H9 (cell line): ENCODE measurements around the gene RFX1. TPM values are rescaled to one million over a fixed set of nuclear protein-coding genes. Genes with fewer than 3 reads are reported as not detected.

ENCODE experiments used
- DNase-seq: peaks from one replicate; pipeline ENCODE4 v3.0.0-alpha.2; 2017
- H2AFZ ChIP-seq: one replicate; pipeline ENCODE4 v1.6.1; 2013; ENCODE audit warnings: mild to moderate bottlenecking, low read length, control low read depth, moderate library complexity
- H2AK5ac ChIP-seq: 2 replicates; pipeline ENCODE4 v1.6.1; 2013; ENCODE audit warnings: low read length, control low read depth, mixed read lengths; ENCODE audit not compliant: insufficient read length
- H2BK120ac ChIP-seq: one replicate; pipeline ENCODE4 v1.6.1; 2013; ENCODE audit warnings: low read depth, mild to moderate bottlenecking, low read length, control low read depth, inconsistent platforms; ENCODE audit not compliant: poor library complexity, severe bottlenecking
- H2BK12ac ChIP-seq: 2 replicates; pipeline ENCODE4 v1.6.1; 2013; ENCODE audit warnings: low read length, control low read depth, mixed read lengths, low read depth; ENCODE audit not compliant: insufficient read length
- H2BK15ac ChIP-seq: 2 replicates; pipeline ENCODE4 v1.6.1; 2013; ENCODE audit warnings: low read depth, low read length, control low read depth
- H2BK20ac ChIP-seq: one replicate; pipeline ENCODE4 v1.6.1; 2013; ENCODE audit warnings: low read depth, mild to moderate bottlenecking, low read length, control low read depth, inconsistent platforms; ENCODE audit not compliant: poor library complexity, severe bottlenecking
- H2BK5ac ChIP-seq: 2 replicates; pipeline ENCODE4 v1.6.1; 2013; ENCODE audit warnings: low read length, control low read depth, mixed read lengths; ENCODE audit not compliant: insufficient read length
- H3K14ac ChIP-seq: 2 replicates; pipeline ENCODE4 v1.6.1; 2013; ENCODE audit warnings: low read length, control low read depth; ENCODE audit not compliant: insufficient read depth
- H3K18ac ChIP-seq: 2 replicates; pipeline ENCODE4 v1.6.1; 2013; ENCODE audit warnings: low read depth, mild to moderate bottlenecking, mixed read lengths, low read length, control low read depth; ENCODE audit not compliant: insufficient read length
- H3K23ac ChIP-seq: 2 replicates; pipeline ENCODE4 v1.6.1; 2013; ENCODE audit warnings: low read length, control low read depth, mixed read lengths, low read depth; ENCODE audit not compliant: insufficient read length
- H3K23me2 ChIP-seq: 2 replicates; pipeline ENCODE4 v1.6.1; 2013; ENCODE audit warnings: low read depth, mild to moderate bottlenecking, mixed read lengths, low read length, control low read depth; ENCODE audit not compliant: insufficient read length, poor library complexity, severe bottlenecking
- H3K27ac ChIP-seq: 2 replicates; pipeline ENCODE4 v1.5.1; 2013; ENCODE audit warnings: low read length, control low read depth, mixed read lengths, low read depth; ENCODE audit not compliant: insufficient read length
- H3K27me3 ChIP-seq: 2 replicates; pipeline ENCODE4 v1.6.1; 2013; ENCODE audit warnings: low read length, control low read depth, inconsistent platforms; ENCODE audit not compliant: insufficient read depth
- H3K4ac ChIP-seq: 2 replicates; pipeline ENCODE4 v1.6.1; 2013; ENCODE audit warnings: low read depth, mild to moderate bottlenecking, control low read depth, inconsistent platforms, low read length, moderate library complexity
- H3K4me1 ChIP-seq: 2 replicates; pipeline ENCODE4 v1.6.1; 2013; ENCODE audit warnings: low read length, control low read depth, inconsistent platforms; ENCODE audit not compliant: insufficient read depth
- H3K4me2 ChIP-seq: 2 replicates; pipeline ENCODE4 v1.6.1; 2013; ENCODE audit warnings: low read length, control low read depth, mixed read lengths; ENCODE audit not compliant: insufficient read length, insufficient read depth
- H3K56ac ChIP-seq: 2 replicates; pipeline ENCODE4 v1.6.1; 2013; ENCODE audit warnings: low read depth, mild to moderate bottlenecking, mixed read lengths, low read length, control low read depth; ENCODE audit not compliant: insufficient read length
- H3K79me1 ChIP-seq: 2 replicates; pipeline ENCODE4 v1.6.1; 2013; ENCODE audit warnings: low read depth, mild to moderate bottlenecking, moderate library complexity, low read length, control low read depth, inconsistent platforms; ENCODE audit not compliant: insufficient read depth, poor library complexity, severe bottlenecking
- H3K79me2 ChIP-seq: 2 replicates; pipeline ENCODE4 v1.6.1; 2013; ENCODE audit warnings: low read length, control low read depth, inconsistent platforms; ENCODE audit not compliant: insufficient read depth
- H3K9ac ChIP-seq: 2 replicates; pipeline ENCODE4 v1.6.1; 2013; ENCODE audit warnings: low read length, control low read depth, mixed read lengths; ENCODE audit not compliant: insufficient read length; ENCODE audit errors: extremely low read depth
- H3K9me3 ChIP-seq: one replicate; pipeline ENCODE4 v1.6.1; 2013; ENCODE audit warnings: low read depth, low read length, inconsistent platforms; ENCODE audit not compliant: control insufficient read depth
- H3T11ph ChIP-seq: one replicate; pipeline ENCODE4 v1.6.1; 2013; ENCODE audit warnings: mild to moderate bottlenecking, low read length, control low read depth, inconsistent platforms
- H4K20me1 ChIP-seq: one replicate; pipeline ENCODE4 v1.6.1; 2013; ENCODE audit not compliant: control insufficient read depth, insufficient read length, insufficient read depth
- H4K5ac ChIP-seq: 2 replicates; pipeline ENCODE4 v1.6.1; 2013; ENCODE audit warnings: low read depth, mild to moderate bottlenecking, mixed read lengths, low read length, control low read depth; ENCODE audit not compliant: insufficient read length
- H4K8ac ChIP-seq: replicated peaks from 2 replicates; pipeline ENCODE4 v1.6.1; 2013; ENCODE audit warnings: low read length, control low read depth, mixed read lengths, low read depth; ENCODE audit not compliant: insufficient read length
- H4K91ac ChIP-seq: 2 replicates; pipeline ENCODE4 v1.6.1; 2013; ENCODE audit warnings: low read depth, mild to moderate bottlenecking, moderate library complexity, mixed read lengths, low read length, control low read depth; ENCODE audit not compliant: insufficient read length
- H3K27ac Mint-ChIP-seq, 3 experiments: 2 replicates in 2 of 3; 3 replicates in 1 of 3; pipeline ENCODE4 v1.8.0; 2020 to 2021; ENCODE audit warnings: mixed read lengths in 3 of 3, mild to moderate bottlenecking in 1 of 3, moderate library complexity in 1 of 3
- H3K27me3 Mint-ChIP-seq: 2 replicates; pipeline ENCODE4 v1.8.0; 2021; ENCODE audit warnings: low read depth, mild to moderate bottlenecking, moderate library complexity, mixed read lengths
- H3K36me3 Mint-ChIP-seq, 3 experiments: 2 replicates in 2 of 3; 3 replicates in 1 of 3; pipeline ENCODE4 v1.8.0; 2020 to 2021; ENCODE audit warnings: low read depth in 3 of 3, mixed read lengths in 3 of 3; ENCODE audit not compliant: insufficient read depth in 1 of 3
- H3K4me1 Mint-ChIP-seq, 2 experiments: 2 replicates each; pipeline ENCODE4 v1.8.0; 2020; ENCODE audit warnings: mixed read lengths in 2 of 2
- H3K4me3 Mint-ChIP-seq, 2 experiments: 2 replicates in 1 of 2; 3 replicates in 1 of 2; pipeline ENCODE4 v1.8.0; 2020 to 2021; ENCODE audit warnings: mild to moderate bottlenecking in 2 of 2, mixed read lengths in 2 of 2, moderate library complexity in 1 of 2
- H3K9me3 Mint-ChIP-seq, 2 experiments: 2 replicates in 1 of 2; 3 replicates in 1 of 2; pipeline ENCODE4 v1.8.0; 2020; ENCODE audit warnings: mild to moderate bottlenecking in 2 of 2, mixed read lengths in 2 of 2, moderate library complexity in 1 of 2
- WGBS: extraction: QIAGEN DNeasy Blood & Tissue Kit; methylation state at CpG from one replicate; pipeline ENCODE4 v1.1.7; 2013; ENCODE audit warnings: missing lambda C conversion rate, low lambda C conversion rate, mixed read lengths; ENCODE audit not compliant: insufficient read length; ENCODE audit errors: extremely low coverage; 5-methylcytosine and 5-hydroxymethylcytosine counted together
- total RNA-seq: library from RNA; stranded (reverse); gene quantifications from 2 replicates; pipeline ENCODE4 v1.2.1, GENCODE V29; 2021
- TF ChIP-seq, protein P1 (sequence below): fragments of 200-600 bp; sonication (generic); conservative IDR thresholded peaks from 3 replicates; pipeline ENCODE4 v1.8.0; 2021; ENCODE audit warnings: antibody characterized with exemption, mild to moderate bottlenecking

Gene RFX1
- total RNA-seq, 1 experiment from 2014 or later, result 21.4 TPM

DNA sequence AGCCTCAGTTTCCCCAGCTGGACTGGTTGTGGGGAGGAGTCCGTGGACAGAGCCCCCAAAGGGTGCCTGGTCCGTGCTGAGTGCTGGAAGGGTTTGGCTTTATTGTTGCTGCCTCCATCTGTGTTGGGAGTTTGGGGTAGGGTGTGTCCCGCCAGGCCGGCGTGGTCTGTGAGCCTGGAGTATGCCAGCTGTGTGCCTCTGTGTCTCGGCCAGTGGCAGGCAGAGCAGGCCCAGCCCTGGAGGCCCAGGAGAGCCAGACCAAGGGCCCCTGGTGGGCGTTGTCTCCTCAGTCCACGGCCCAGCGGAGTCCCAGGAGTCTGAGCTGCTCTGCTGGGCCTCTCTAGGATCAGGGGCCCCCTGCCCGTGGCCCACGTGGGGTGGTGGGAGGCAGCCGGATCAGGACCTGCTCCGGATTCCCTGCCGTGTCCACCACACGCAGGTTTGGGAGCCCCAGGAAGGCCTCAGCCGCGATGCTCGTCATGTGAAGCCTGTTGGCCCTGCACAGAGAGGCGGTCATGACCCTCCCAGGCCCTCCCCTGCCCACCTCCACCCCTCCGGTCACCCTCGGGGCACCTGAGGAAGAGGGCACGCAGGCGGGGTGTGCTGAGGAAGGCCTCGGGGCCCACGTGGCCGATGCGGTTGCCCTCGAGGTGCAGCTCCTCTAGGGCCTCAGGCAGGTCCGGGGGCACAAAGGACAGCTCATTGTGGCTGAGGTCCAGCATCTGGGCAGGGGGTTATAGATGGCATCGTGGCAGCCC, 74.5 kb downstream of the RFX1 start:
- H3K36me3 Mint-ChIP-seq, result peaks cover 11 to 22% (median 19%) of the 10 kb centered on the region in 3 experiments; a peak in 6 of 7 replicates
- WGBS, result no CpG with 5 or more reads among the region's 30 CpGs
- Histone ChIP-seq H3K27me3 (no peaks in the 10 kb centered on the region), H3K79me2 (no peaks in the 10 kb centered on the region), H2BK120ac (no peak overlapping the region), H4K8ac (no peak overlapping the region), H3K4me2 (no peak overlapping the region), H4K5ac (no peak overlapping the region), H2BK15ac (no peak overlapping the region), H2BK20ac (no peak overlapping the region), H2AK5ac (no peak overlapping the region), H3K4ac (no peak overlapping the region), H3K23me2 (no peaks in the 10 kb centered on the region), H3T11ph (no peak overlapping the region), H3K4me1 (peaks cover 3% of the 10 kb centered on the region; the same call in 1 of the 2 replicates), H3K18ac (no peak overlapping the region), H3K14ac (no peak overlapping the region), H3K23ac (no peak overlapping the region), H3K27ac (no peak overlapping the region), H3K9me3 (no peaks in the 10 kb centered on the region), H4K91ac (no peak overlapping the region), H3K56ac (no peak overlapping the region), H3K79me1 (no peaks in the 10 kb centered on the region), H2BK5ac (no peak overlapping the region), H3K9ac (no peak overlapping the region), H4K20me1 (peaks cover 5% of the 10 kb centered on the region), H2BK12ac (no peak overlapping the region), H2AFZ (no peak overlapping the region)
- H3K27ac Mint-ChIP-seq, result no peak overlapping the region
- no peak for DNase-seq
- TF ChIP-seq, protein P1, sequence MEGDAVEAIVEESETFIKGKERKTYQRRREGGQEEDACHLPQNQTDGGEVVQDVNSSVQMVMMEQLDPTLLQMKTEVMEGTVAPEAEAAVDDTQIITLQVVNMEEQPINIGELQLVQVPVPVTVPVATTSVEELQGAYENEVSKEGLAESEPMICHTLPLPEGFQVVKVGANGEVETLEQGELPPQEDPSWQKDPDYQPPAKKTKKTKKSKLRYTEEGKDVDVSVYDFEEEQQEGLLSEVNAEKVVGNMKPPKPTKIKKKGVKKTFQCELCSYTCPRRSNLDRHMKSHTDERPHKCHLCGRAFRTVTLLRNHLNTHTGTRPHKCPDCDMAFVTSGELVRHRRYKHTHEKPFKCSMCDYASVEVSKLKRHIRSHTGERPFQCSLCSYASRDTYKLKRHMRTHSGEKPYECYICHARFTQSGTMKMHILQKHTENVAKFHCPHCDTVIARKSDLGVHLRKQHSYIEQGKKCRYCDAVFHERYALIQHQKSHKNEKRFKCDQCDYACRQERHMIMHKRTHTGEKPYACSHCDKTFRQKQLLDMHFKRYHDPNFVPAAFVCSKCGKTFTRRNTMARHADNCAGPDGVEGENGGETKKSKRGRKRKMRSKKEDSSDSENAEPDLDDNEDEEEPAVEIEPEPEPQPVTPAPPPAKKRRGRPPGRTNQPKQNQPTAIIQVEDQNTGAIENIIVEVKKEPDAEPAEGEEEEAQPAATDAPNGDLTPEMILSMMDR, result no peak
- H3K4me1 Mint-ChIP-seq, result peaks cover 10 to 23% of the 10 kb centered on the region in 2 experiments
- no peaks in the 10 kb centered on the region for H3K9me3 Mint-ChIP-seq
- H3K27me3 Mint-ChIP-seq, result no peaks in the 10 kb centered on the region; the same call in 1 of the 2 replicates
- H3K4me3 Mint-ChIP-seq, result no peak overlapping the region
